ENCODE measurements around the gene GRAP2. TPM values are rescaled to one million over a fixed set of nuclear protein-coding genes. Genes with fewer than 3 reads are reported as not detected.

Gene GRAP2
- total and polyA plus RNA-seq, 2 of the 13 experiments (the other 11 are each of a cell fraction or from before 2014, with no cell fraction given), result 0.15 TPM; not detected in 1

DNA sequence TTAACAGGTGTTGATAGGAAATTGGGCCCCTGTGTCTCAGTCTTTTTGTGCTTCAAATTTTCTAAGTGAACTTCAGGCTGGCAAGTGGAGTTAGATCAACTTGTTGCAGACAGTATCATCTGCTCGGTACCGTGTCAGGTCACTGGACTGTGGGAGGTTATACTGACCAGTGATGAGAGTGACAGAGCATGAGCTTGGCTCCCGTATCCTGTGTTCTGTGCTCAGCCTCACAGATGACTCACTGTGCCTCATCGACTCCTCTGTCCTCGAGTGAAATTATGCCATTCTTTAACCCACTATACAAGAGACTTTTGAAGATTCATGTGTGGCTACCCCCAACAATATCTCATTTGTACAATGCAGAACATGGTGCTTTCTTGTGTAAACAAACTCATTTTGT, 7.9 kb downstream of the GRAP2 start (continued):
- TF ChIP-seq, protein P1, sequence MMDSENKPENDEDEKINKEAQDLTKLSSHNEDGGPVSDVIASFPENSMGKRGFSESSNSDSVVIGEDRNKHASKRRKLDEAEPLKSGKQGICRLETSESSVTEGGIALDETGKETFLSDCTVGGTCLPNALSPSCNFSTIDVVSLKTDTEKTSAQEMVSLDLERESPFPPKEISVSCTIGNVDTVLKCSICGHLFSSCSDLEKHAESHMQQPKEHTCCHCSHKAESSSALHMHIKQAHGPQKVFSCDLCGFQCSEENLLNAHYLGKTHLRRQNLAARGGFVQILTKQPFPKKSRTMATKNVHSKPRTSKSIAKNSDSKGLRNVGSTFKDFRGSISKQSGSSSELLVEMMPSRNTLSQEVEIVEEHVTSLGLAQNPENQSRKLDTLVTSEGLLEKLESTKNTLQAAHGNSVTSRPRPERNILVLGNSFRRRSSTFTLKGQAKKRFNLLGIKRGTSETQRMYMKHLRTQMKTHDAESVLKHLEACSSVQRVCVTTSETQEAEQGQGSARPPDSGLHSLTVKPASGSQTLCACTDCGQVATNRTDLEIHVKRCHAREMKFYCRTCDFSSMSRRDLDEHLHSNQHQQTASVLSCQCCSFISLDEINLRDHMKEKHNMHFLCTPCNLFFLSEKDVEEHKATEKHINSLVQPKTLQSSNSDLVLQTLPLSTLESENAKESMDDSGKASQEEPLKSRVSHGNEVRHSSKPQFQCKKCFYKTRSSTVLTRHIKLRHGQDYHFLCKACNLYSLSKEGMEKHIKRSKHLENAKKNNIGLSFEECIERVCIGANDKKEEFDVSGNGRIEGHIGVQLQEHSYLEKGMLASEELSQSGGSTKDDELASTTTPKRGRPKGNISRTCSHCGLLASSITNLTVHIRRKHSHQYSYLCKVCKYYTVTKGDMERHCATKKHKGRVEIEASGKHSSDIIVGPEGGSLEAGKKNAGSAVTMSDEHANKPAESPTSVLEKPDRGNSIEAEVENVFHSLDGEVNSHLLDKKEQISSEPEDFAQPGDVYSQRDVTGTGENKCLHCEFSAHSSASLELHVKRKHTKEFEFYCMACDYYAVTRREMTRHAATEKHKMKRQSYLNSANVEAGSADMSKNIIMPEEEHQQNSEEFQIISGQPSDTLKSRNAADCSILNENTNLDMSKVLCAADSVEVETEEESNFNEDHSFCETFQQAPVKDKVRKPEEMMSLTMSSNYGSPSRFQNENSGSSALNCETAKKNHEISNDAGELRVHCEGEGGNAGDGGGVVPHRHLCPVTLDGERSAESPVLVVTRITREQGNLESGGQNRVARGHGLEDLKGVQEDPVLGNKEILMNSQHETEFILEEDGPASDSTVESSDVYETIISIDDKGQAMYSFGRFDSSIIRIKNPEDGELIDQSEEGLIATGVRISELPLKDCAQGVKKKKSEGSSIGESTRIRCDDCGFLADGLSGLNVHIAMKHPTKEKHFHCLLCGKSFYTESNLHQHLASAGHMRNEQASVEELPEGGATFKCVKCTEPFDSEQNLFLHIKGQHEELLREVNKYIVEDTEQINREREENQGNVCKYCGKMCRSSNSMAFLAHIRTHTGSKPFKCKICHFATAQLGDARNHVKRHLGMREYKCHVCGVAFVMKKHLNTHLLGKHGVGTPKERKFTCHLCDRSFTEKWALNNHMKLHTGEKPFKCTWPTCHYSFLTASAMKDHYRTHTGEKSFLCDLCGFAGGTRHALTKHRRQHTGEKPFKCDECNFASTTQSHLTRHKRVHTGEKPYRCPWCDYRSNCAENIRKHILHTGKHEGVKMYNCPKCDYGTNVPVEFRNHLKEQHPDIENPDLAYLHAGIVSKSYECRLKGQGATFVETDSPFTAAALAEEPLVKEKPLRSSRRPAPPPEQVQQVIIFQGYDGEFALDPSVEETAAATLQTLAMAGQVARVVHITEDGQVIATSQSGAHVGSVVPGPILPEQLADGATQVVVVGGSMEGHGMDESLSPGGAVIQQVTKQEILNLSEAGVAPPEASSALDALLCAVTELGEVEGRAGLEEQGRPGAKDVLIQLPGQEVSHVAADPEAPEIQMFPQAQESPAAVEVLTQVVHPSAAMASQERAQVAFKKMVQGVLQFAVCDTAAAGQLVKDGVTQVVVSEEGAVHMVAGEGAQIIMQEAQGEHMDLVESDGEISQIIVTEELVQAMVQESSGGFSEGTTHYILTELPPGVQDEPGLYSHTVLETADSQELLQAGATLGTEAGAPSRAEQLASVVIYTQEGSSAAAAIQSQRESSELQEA (CRISPR knock-in tag; IDR thresholded peaks at IDR 0.05; ENCODE audit: not compliant biosample characterization), result no peak
- TF ChIP-seq CAMTA2 (CRISPR knock-in tag; IDR thresholded peaks at IDR 0.05; ENCODE audit: borderline replicate concordance) (no peak), NPAS2 (CRISPR knock-in tag; IDR thresholded peaks at IDR 0.05; ENCODE audit: borderline replicate concordance) (no peak), ERF (CRISPR knock-in tag; IDR thresholded peaks at IDR 0.05) (no peak), ZNF552 (CRISPR knock-in tag; IDR thresholded peaks at IDR 0.05; ENCODE audit: borderline replicate concordance) (no peak)

Measured in HepG2 (cell line).